Tibial nerve (tissue), 4 donors: ENCODE measurements around the gene PPP1R3E.

Experiments used
- EP300 ChIP-seq, 2 donors: sonication (generic); formaldehyde crosslinking; IDR thresholded peaks; one replicate each; pipeline ENCODE4 v1.6.1; 2017; ENCODE audit warnings: antibody characterized with exemption in 2 of 2, mild to moderate bottlenecking in 1 of 2
- POLR2A ChIP-seq, 2 donors: fragments of 450-650 bp; IDR thresholded peaks; one replicate each; pipeline ENCODE4 v1.6.1; 2017; ENCODE audit warnings: antibody characterized with exemption in 2 of 2, mild to moderate bottlenecking in 2 of 2, moderate library complexity in 2 of 2
- TF ChIP-seq, protein P1 (sequence below), 5 experiments: fragments of 200-600 bp in 3 of 5; fragments of 450-650 bp in 2 of 5; sonication (generic) in 3 of 5; IDR thresholded peaks; one replicate each; pipeline ENCODE4 v1.5.1; 2016 to 2019; ENCODE audit warnings: antibody characterized with exemption in 5 of 5, mild to moderate bottlenecking in 3 of 5, moderate library complexity in 2 of 5

DNA sequence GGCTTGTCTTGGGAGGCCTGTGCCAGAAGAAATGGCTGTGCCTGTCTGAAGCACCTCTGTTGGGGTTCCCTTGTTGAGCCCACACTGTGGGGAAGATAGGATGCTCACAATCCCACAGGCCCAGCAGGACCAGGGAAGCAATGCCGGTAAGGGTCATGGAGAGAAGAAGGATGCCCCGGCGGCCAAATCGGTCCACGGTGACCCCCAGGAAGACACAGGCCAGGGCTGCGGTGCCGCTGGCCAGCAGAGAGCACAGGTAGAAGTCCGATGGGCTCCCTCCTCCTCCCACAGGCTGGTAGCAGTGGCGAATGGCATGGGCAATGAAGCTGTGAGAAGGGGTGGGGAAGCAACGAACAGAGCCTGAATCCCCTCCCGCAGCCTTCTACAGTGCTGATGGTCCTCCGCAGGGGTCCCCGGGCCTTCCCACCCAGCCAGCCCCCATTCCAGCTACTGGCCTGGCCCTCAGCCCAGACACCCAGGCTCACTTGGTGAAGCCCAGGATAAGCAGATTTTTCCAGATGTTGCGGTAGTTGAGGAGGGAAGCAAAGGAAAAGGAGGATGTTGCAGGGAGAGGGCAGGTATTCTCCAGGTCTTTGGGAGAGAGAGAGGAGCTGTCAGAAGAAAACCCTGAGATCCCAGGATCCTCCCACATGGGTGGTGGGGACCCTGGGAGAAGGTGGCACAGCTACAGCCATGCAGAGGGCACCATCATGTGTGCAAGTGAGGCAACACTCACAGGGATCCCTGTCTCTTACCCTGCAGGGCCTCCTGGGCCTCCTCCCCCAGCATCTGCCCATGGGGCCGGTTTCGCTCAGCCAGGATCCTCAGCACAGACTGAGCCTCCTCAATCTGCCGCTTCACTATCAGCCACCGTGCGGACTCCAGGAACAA lies 45.0 kb upstream of the PPP1R3E start:
- TF ChIP-seq, protein P1, sequence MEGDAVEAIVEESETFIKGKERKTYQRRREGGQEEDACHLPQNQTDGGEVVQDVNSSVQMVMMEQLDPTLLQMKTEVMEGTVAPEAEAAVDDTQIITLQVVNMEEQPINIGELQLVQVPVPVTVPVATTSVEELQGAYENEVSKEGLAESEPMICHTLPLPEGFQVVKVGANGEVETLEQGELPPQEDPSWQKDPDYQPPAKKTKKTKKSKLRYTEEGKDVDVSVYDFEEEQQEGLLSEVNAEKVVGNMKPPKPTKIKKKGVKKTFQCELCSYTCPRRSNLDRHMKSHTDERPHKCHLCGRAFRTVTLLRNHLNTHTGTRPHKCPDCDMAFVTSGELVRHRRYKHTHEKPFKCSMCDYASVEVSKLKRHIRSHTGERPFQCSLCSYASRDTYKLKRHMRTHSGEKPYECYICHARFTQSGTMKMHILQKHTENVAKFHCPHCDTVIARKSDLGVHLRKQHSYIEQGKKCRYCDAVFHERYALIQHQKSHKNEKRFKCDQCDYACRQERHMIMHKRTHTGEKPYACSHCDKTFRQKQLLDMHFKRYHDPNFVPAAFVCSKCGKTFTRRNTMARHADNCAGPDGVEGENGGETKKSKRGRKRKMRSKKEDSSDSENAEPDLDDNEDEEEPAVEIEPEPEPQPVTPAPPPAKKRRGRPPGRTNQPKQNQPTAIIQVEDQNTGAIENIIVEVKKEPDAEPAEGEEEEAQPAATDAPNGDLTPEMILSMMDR (IDR thresholded peaks at IDR 0.05), result no peak
- TF ChIP-seq EP300 (IDR thresholded peaks at IDR 0.05), result no peak
- TF ChIP-seq POLR2A (IDR thresholded peaks at IDR 0.05), result no peak
